Measurements from ENCODE around the gene PHF12.

The PHF12 gene

GRCh38 chr17:28912281-28912937 is 38.9 kb downstream of the PHF12 start:
- no peaks in the 10 kb centered on the region for H3K9me2 ChIP-seq (replicated peaks; ENCODE audit: insufficient read depth, low read length)
- no peaks in the 10 kb centered on the region for H3K27me3 ChIP-seq (ENCODE audit: low read length)
- no peak overlapping the region for H3K4me3 ChIP-seq (ENCODE audit: insufficient read depth, low read length, poor library complexity, severe bottlenecking)
- peaks cover 39% of the 10 kb centered on the region for H3K36me3 ChIP-seq (ENCODE audit: low read length)
- no peaks in the 10 kb centered on the region for H3K9me3 ChIP-seq (ENCODE audit: insufficient read depth, low read length)
- H3K79me2 ChIP-seq (ENCODE audit: insufficient read depth, low read length): 0 out of 2 replicates have a peak, but pooled peaks cover 3% of the 10 kb centered on the region
- H3K27ac ChIP-seq (ENCODE audit: low read depth, low read length): no peak overlapping the region
- H4K20me1 ChIP-seq (ENCODE audit: low read depth, low read length): no peaks in the 10 kb centered on the region
- H3K4me2 ChIP-seq (ENCODE audit: low read depth, low read length, poor library complexity, severe bottlenecking): no peak overlapping the region
- no peak overlapping the region for H2AFZ ChIP-seq (ENCODE audit: low read depth, low read length, severe bottlenecking)
- TF ChIP-seq CTCF (IDR thresholded peaks at IDR 0.05; ENCODE audit: insufficient read depth, low read length, poor library complexity, severe bottlenecking) (no peak), EZH2phosphoT487 (conservative IDR thresholded peaks at IDR 0.05; ENCODE audit: low read length) (no peak)
- no peaks in the 10 kb centered on the region for H3F3A ChIP-seq (ENCODE audit: insufficient read depth)
- no peak overlapping the region for H3K9ac ChIP-seq (ENCODE audit: low read length)

GRCh38 chr17:28911411-28912045 is 39.8 kb downstream of the PHF12 start:
- TF ChIP-seq EZH2phosphoT487 (conservative IDR thresholded peaks at IDR 0.05; ENCODE audit: low read length): no peak
- TF ChIP-seq CTCF (IDR thresholded peaks at IDR 0.05; ENCODE audit: insufficient read depth, low read length, poor library complexity, severe bottlenecking): no peak
- no peak overlapping the region for H3K9ac ChIP-seq (ENCODE audit: low read length)
- H3K36me3 ChIP-seq (ENCODE audit: low read length): peaks cover 39% of the 10 kb centered on the region
- H3K27ac ChIP-seq (ENCODE audit: low read depth, low read length): no peak overlapping the region
- H3K9me2 ChIP-seq (replicated peaks; ENCODE audit: insufficient read depth, low read length): no peaks in the 10 kb centered on the region
- H2AFZ ChIP-seq (ENCODE audit: low read depth, low read length, severe bottlenecking): no peak overlapping the region
- H3K79me2 ChIP-seq (ENCODE audit: insufficient read depth, low read length): 0 out of 2 replicates have a peak, but pooled peaks cover 3% of the 10 kb centered on the region
- H4K20me1 ChIP-seq (ENCODE audit: low read depth, low read length): no peaks in the 10 kb centered on the region
- H3K4me2 ChIP-seq (ENCODE audit: low read depth, low read length, poor library complexity, severe bottlenecking): no peak overlapping the region
- no peaks in the 10 kb centered on the region for H3F3A ChIP-seq (ENCODE audit: insufficient read depth)
- no peaks in the 10 kb centered on the region for H3K9me3 ChIP-seq (ENCODE audit: insufficient read depth, low read length)
- no peak overlapping the region for H3K4me3 ChIP-seq (ENCODE audit: insufficient read depth, low read length, poor library complexity, severe bottlenecking)
- H3K27me3 ChIP-seq (ENCODE audit: low read length): no peaks in the 10 kb centered on the region

- 0 out of 2 replicates have a peak, but pooled peaks cover 3% of the 10 kb centered on the region for H3K79me2 ChIP-seq (ENCODE audit: insufficient read depth, low read length)
- H3F3A ChIP-seq (ENCODE audit: insufficient read depth): peaks cover 4% of the 10 kb centered on the region; the same call in 1 of the 2 replicates
- no peaks in the 10 kb centered on the region for H3K27me3 ChIP-seq (ENCODE audit: low read length)
- no peak overlapping the region for H3K9ac ChIP-seq (ENCODE audit: low read length)
- H3K4me2 ChIP-seq (ENCODE audit: low read depth, low read length, poor library complexity, severe bottlenecking): no peak overlapping the region
- H3K9me3 ChIP-seq (ENCODE audit: insufficient read depth, low read length): no peaks in the 10 kb centered on the region
- H2AFZ ChIP-seq (ENCODE audit: low read depth, low read length, severe bottlenecking): no peak overlapping the region
- H3K9me2 ChIP-seq (replicated peaks; ENCODE audit: insufficient read depth, low read length): no peaks in the 10 kb centered on the region
- no peaks in the 10 kb centered on the region for H4K20me1 ChIP-seq (ENCODE audit: low read depth, low read length)
- H3K27ac ChIP-seq (ENCODE audit: low read depth, low read length): no peak overlapping the region
- peaks cover 31% of the 10 kb centered on the region for H3K36me3 ChIP-seq (ENCODE audit: low read length)
- TF ChIP-seq CTCF (IDR thresholded peaks at IDR 0.05; ENCODE audit: insufficient read depth, low read length, poor library complexity, severe bottlenecking) (no peak), EZH2phosphoT487 (conservative IDR thresholded peaks at IDR 0.05; ENCODE audit: low read length) (no peak)
- H3K4me3 ChIP-seq (ENCODE audit: insufficient read depth, low read length, poor library complexity, severe bottlenecking): no peak overlapping the region
These were observed 40.8 kb downstream of the PHF12 start for GRCh38 chr17:28910534-28910933.
